Gastrocnemius medialis (tissue), 4 donors: Measurements from ENCODE around the gene MSH4. TPM values are rescaled to one million over a fixed set of nuclear protein-coding genes. Genes with fewer than 3 reads are reported as not detected.
"Not testable (repeated sequence)": the region's sequence is repeated elsewhere in the genome, so short reads cannot be mapped to it uniquely, and the experiment has no call there.

Experiments
- ATAC-seq, 2 donors: fragments of 150-250 bp; one replicate each; pipeline ENCODE4 v1.9.1; 2016
- DNase-seq, 2 donors: peaks; one replicate each; pipeline ENCODE4 v3.0.0-alpha.2; 2019
- H3K27ac ChIP-seq, 4 donors: fragments of 200-600 bp; sonication (generic); 1 replicate in 1 of 4; 2 replicates in 3 of 4; pipeline ENCODE4 v1.5.1; 2016 to 2018; ENCODE audit warnings: mild to moderate bottlenecking in 2 of 4, moderate library complexity in 1 of 4
- H3K27me3 ChIP-seq, 3 donors: fragments of 200-600 bp; sonication (generic) in 2 of 3; 1 replicate in 1 of 3; 2 replicates in 2 of 3; pipeline versions ENCODE4 v1.5.1 to v1.6.0; 2016 to 2019; ENCODE audit warnings: mild to moderate bottlenecking in 1 of 3, moderate library complexity in 1 of 3
- H3K36me3 ChIP-seq, 2 donors: fragments of 200-600 bp; sonication (generic) in 1 of 2; one replicate each; pipeline ENCODE4 v1.5.1; 2017 to 2018
- H3K4me1 ChIP-seq, 2 donors: fragments of 200-600 bp; sonication (generic) in 1 of 2; one replicate each; pipeline ENCODE4 v1.5.1; 2016 to 2017; ENCODE audit warnings: mild to moderate bottlenecking in 2 of 2
- H3K4me3 ChIP-seq, 4 donors: fragments of 200-600 bp; sonication (generic) in 3 of 4; 1 replicate in 1 of 4; 2 replicates in 3 of 4; pipeline ENCODE4 v1.5.1; 2016 to 2019; ENCODE audit warnings: mild to moderate bottlenecking in 2 of 4
- H3K9me3 ChIP-seq, 3 donors: fragments of 200-600 bp; sonication (generic) in 2 of 3; 1 replicate in 1 of 3; 2 replicates in 2 of 3; pipeline ENCODE4 v1.5.1; 2016 to 2019
- POLR2A ChIP-seq, 2 donors: fragments of 450-650 bp; IDR thresholded peaks; one replicate each; pipeline ENCODE4 v1.6.1; 2017; ENCODE audit warnings: antibody characterized with exemption in 2 of 2, mild to moderate bottlenecking in 2 of 2, moderate library complexity in 2 of 2
- in situ Hi-C, 4 donors: fragments of 200-750 bp; cut with MboI; loops; one replicate each; pipeline versions ENCODE4 v1.15.0 to v1.8.0; 2017; ENCODE audit warnings: low sequenced_read_pairs in 4 of 4
- intact Hi-C: fragments of 100-400 bp; cut with DNase I; formaldehyde crosslinking; loops from one replicate; pipeline ENCODE4 v1.15.1; 2023; ENCODE audit warnings: low total_unique reads
- total RNA-seq, 4 donors: library from RNA; depleted of rRNA; stranded (reverse); fragments of >200 nt; gene quantifications; one replicate each; pipeline versions ENCODE4 v1.1.0 to v1.2.3, GENCODE V29; 2016
- TF ChIP-seq, protein P1 (sequence below), 5 experiments: fragments of 450-650 bp in 3 of 5; fragments of 200-600 bp in 2 of 5; sonication (generic) in 2 of 5; IDR thresholded peaks in 4 of 5; conservative IDR thresholded peaks in 1 of 5; 1 replicate in 4 of 5; 2 replicates in 1 of 5; pipeline ENCODE4 v1.5.1; 2016 to 2019; ENCODE audit warnings: antibody characterized with exemption in 5 of 5, mild to moderate bottlenecking in 3 of 5, moderate library complexity in 3 of 5

Gene MSH4
- total RNA-seq, 4 donors from 2014 or later = 0.15 to 2.2 (median 0.40) TPM

DNA sequence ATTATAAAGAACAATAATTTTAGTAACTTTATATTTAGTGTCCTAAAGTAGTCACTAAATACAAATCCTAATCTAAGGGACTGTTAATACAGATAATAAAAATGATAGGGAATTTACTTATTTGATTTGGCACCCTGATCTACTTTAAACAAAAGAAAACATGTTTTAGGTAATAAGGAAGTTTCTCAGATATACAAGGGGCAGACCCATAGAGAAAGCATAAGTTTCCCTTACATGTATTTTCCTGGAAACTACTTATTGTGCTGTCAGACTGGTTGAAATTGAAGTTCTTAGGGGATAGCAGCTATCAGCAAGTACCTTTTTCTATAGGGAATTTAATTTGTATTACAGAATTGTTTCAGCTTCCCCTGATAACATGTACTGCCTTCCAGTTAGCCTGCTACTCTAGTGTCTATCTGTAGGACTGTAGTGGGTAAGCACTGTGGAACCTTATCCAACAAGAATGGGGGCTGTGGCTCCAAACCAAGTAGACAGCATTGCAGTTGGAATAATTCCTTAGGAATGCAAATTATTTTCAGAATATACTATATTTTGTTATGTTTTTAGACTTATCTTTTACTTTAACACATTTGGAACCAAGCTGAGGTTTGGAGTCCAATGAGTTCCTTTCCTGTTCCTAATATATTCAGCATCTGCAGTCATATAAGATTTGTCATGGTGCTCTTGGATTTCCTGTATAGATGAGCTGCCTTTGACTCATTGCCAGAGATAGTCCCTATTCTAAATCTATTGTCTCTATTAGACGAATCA lies 14.7 kb downstream of the MSH4 start:
- no peak overlapping the region for H3K4me3 ChIP-seq
- peaks cover 0 to 30% of the 10 kb centered on the region in 2 donors for H3K36me3 ChIP-seq
- no peaks in the 10 kb centered on the region for H3K27me3 ChIP-seq
- H3K27ac ChIP-seq = no peak overlapping the region
- no peaks in the 10 kb centered on the region for H3K4me1 ChIP-seq
- no peaks in the 10 kb centered on the region for H3K9me3 ChIP-seq
- TF ChIP-seq, protein P1, sequence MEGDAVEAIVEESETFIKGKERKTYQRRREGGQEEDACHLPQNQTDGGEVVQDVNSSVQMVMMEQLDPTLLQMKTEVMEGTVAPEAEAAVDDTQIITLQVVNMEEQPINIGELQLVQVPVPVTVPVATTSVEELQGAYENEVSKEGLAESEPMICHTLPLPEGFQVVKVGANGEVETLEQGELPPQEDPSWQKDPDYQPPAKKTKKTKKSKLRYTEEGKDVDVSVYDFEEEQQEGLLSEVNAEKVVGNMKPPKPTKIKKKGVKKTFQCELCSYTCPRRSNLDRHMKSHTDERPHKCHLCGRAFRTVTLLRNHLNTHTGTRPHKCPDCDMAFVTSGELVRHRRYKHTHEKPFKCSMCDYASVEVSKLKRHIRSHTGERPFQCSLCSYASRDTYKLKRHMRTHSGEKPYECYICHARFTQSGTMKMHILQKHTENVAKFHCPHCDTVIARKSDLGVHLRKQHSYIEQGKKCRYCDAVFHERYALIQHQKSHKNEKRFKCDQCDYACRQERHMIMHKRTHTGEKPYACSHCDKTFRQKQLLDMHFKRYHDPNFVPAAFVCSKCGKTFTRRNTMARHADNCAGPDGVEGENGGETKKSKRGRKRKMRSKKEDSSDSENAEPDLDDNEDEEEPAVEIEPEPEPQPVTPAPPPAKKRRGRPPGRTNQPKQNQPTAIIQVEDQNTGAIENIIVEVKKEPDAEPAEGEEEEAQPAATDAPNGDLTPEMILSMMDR (IDR thresholded peaks at IDR 0.05 in 4 of 5, conservative IDR thresholded peaks at IDR 0.05 in 1 of 5) = no peak
- no peak for TF ChIP-seq POLR2A (IDR thresholded peaks at IDR 0.05)
- ATAC-seq (no peak), DNase-seq (no peak)
- in situ Hi-C loops (no loop called here), intact Hi-C loops (no loop called here)

DNA sequence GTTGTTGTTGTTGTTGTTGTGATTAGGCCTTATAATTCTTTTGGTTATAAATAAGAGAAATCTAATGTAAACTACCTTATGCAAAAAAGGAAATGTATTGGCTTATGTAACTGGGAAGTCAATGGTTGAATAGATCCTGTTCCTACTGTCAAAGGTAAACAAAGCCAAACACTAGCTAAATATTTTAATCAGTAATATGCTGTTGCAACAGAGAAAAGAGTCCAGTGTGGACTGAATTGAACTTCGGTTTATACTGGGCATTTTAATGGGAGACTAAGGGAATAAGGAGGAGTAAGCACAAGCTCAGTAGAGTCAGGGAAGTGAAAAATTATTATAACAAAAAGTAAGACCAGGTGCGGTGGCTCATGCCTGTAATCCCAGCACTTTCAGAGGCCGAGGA lies 15.4 kb downstream of the MSH4 start:
- H3K27me3 ChIP-seq = no peaks in the 10 kb centered on the region
- H3K36me3 ChIP-seq = peaks cover 0 to 30% of the 10 kb centered on the region in 2 donors
- in situ Hi-C loops (no loop called here), intact Hi-C loops (no loop called here)
- no peak overlapping the region for H3K27ac ChIP-seq
- DNase-seq (no peak), ATAC-seq (no peak)
- H3K9me3 ChIP-seq = no peaks in the 10 kb centered on the region
- H3K4me1 ChIP-seq = no peaks in the 10 kb centered on the region
- no peak for TF ChIP-seq POLR2A (IDR thresholded peaks at IDR 0.05)
- TF ChIP-seq, protein P1 (IDR thresholded peaks at IDR 0.05 in 4 of 5, conservative IDR thresholded peaks at IDR 0.05 in 1 of 5) = no peak
- H3K4me3 ChIP-seq = no peak overlapping the region

DNA sequence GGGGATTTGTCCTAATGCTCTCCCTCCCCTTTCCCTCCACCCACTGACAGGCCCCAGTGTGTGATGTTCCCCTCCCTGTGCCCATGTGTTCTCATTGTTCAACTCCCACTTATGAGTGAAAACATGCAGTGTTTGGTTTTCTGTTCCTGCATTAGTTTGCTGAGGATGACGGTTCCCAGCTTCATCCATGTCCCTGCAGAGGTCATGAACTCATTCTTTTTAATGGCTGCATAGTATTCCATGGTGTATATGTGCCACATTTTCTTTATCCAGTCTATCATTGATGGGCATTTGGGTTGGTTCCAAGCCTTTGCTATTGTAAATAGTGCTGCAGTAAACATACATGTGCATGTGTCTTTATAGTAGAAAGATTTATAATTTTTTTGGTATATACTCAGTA lies 26.9 kb downstream of the MSH4 start:
- H3K27ac ChIP-seq, in situ Hi-C loops, H3K27me3 ChIP-seq, H3K4me1 ChIP-seq, H3K9me3 ChIP-seq, intact Hi-C loops, DNase-seq, ATAC-seq, H3K4me3 ChIP-seq: not testable (repeated sequence)
- H3K36me3 ChIP-seq = peaks cover 0 to 37% of the 10 kb centered on the region in 2 donors

DNA sequence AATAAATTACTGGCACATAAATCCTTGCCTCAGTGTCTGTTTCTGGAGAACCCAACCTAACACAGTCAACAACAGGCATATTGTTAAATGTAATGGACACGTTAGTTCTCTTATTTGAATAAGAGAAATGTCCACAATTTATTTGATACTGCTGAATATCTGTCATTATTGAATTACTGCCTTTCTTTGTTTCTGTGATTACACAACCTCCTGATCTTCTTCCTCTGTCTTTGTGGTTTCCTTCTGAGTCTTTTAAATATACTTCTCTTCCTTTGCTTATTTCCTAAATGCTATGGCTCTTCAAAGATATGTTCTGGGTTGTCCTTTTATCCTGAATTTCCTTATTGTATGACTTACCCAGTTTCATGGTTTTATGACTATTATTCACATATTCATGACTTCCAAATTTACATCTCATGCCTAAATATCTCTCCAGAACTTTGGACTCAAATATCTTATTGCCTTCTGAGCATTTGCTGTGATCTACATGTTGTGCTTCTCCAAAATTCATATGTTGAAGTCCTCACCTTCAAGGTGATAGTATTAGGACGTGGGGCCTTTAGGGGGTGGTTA lies 39.9 kb downstream of the MSH4 start:
- Histone ChIP-seq H3K4me1 (no peaks in the 10 kb centered on the region), H3K4me3 (no peak overlapping the region), H3K36me3 (no peaks in the 10 kb centered on the region), H3K27ac (no peak overlapping the region), H3K27me3 (no peaks in the 10 kb centered on the region), H3K9me3 (no peaks in the 10 kb centered on the region)
- no peak for TF ChIP-seq POLR2A (IDR thresholded peaks at IDR 0.05)
- TF ChIP-seq, protein P1 (IDR thresholded peaks at IDR 0.05 in 4 of 5, conservative IDR thresholded peaks at IDR 0.05 in 1 of 5) = no peak
- in situ Hi-C loops = no loop called here
- intact Hi-C loops = no loop called here
- ATAC-seq = no peak
- no peak for DNase-seq

- Histone ChIP-seq H3K27me3 (no peaks in the 10 kb centered on the region), H3K4me1 (no peaks in the 10 kb centered on the region), H3K9me3 (no peaks in the 10 kb centered on the region), H3K4me3 (no peak overlapping the region), H3K36me3 (no peaks in the 10 kb centered on the region), H3K27ac (no peak overlapping the region)
- TF ChIP-seq POLR2A (IDR thresholded peaks at IDR 0.05) = no peak
- TF ChIP-seq, protein P1 (IDR thresholded peaks at IDR 0.05 in 4 of 5, conservative IDR thresholded peaks at IDR 0.05 in 1 of 5) = no peak
- no peak for ATAC-seq
- DNase-seq = no peak
- intact Hi-C loops (no loop called here), in situ Hi-C loops (no loop called here)
Observed at GRCh38 chr1:75838079-75838478, 41.4 kb downstream of the MSH4 start.
